Caki2 (cell line): Measurements from ENCODE around the gene ZNF362. TPM values are rescaled to one million over a fixed set of nuclear protein-coding genes. Genes with fewer than 3 reads are reported as not detected.
A peak's percentile ranks its signal among the peaks of the same experiment; 100 is the strongest.

Experiments used
- DNase-seq: peaks from one replicate; pipeline ENCODE4 v3.0.0-alpha.2; 2015; ENCODE audit warnings: low read depth
- in situ Hi-C: cut with HindIII; loops from 2 replicates; pipeline ENCODE4 v1.10.0; 2016; ENCODE audit warnings: low sequenced_read_pairs, low pct_unique_long_range_greater_than_20kb, mixed read lengths
- total RNA-seq: library from RNA; depleted of rRNA; stranded (reverse); fragments of >200 nt; shearing (Covaris generic); gene quantifications from 2 replicates; pipeline ENCODE4 v1.2.3, GENCODE V29; 2014; ENCODE audit warnings: low replicate concordance

The ZNF362 gene
- total RNA-seq, 1 experiment from 2014 or later: 6.0 TPM

DNA sequence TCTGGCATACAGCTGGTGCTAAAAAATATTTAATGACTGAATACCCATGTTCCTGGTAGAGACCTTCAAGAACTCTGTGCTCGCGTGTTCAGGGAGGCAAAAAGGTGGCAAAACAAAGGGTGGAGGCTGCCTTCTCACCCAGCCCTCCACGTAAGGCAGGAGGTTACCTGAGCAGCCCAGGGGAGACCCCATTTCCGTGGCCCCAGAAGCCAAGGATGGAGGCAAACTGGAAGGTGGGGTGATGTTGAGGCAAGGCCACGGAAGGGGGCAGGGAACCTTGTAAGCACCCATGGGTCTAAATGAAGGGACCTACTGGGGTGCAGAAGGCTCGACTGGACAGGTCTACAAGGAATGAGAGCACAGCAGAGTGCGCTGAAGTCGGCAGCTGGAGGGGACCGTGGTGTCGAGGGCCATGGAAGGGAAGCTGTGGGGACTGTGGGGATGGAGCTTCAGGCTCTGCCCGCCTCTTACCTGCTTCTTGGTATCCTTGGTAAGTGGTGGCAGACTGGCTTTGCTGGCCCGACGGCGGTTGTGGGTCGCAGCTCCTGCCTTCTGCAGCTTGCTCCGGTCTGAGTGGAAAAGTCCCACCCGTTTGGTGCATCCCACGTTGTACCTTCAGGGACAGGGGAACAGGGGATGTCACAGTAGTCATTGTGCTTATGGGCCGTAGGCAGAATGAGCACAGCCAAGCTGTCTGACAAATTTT lies 73.5 kb downstream of the ZNF362 start:
- in situ Hi-C loops: no loop called here
- no peak for DNase-seq

DNA sequence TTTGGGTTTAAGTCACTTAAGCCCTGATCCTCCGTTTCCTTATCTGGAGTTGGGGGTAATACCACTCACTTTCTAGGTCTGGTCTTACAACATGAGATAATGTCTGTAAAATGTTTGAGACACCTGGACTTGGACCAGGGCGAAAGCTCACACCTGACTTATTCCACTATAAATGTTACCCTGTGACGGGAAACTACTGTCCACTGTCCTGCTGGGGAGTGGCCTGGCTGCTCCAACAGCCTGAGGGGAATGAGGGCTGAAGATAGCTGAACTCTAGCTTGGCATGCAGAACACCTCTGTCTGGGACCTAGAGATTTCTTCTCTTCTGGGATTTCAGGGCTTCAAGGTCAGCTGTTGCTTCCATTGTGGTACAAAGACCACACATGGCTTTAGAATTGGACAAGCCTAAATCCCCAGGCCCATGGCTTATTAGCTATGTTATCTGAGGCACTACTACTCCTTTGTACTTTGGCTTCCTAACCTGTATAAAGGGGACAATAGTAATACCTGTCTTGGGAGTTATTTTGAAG lies 74.1 kb downstream of the ZNF362 start:
- no peak for DNase-seq
- in situ Hi-C loops: no loop called here

DNA sequence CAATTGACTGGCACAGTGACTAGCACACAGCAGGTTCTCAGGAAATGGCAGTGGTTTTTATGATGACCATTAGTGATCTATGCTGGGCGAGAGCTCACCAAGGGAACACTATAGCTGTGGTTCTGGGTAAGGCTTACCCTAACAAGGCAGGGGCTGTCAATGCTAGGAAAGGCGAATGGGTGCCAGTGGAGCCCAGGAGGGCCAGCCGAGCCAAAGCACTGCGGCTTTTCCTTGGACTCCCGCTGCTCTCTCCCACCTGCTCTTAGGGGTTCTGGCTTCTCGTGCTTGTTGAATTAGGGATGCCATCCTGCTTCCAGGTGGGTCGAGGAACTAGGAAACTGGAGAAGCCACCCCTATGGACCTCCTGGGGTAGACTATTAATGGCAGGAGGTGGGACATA lies 74.6 kb downstream of the ZNF362 start:
- in situ Hi-C loops: no loop called here

DNA sequence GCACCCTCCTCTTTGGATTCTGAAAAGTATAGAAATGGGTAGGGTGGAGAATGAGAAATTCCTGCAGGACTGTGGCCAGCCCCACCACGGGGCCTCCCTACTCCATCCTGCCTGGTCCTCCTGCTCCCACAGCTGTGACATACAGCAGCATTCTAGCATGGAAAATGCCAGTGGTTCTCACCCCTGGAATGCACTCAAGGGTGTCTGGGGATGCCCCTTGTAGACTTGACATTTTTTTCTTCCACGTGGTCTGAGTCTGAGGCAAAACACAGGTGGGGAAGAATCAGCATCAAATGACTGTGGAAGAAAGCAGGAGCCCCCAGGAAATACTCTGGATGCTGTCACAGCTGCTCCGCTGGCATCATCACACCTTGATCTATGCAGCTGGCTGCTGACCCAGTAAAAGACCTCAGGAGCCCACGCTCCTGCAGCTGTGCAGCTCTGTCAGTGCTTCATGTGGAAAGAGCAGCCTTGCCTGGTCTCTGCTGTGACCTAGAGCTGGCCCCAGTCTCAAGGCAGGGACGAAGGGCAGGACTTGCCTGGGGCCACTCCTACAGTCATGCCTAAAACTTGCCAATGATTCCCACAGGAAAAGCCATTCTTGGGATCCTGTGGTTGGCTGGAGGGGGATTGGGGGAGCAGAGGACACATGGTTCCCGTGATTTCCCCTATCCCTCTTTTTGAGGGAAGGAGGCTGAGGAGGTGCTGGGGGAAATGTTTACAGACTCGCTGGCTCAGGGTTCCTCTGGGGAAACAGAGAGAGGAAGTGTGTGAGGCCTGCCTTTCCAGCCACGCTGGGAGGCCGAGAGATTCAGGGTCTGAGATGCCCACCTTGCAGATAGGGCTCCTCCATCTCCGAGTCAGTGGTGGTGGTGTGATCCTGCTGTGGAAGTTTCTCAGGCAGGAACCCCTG lies 75.4 kb downstream of the ZNF362 start:
- DNase-seq: no peak
- in situ Hi-C loops: no loop called here

More for the DNA sequence above, 74.6 kb downstream of the ZNF362 start:
- DNase-seq: no peak

DNA sequence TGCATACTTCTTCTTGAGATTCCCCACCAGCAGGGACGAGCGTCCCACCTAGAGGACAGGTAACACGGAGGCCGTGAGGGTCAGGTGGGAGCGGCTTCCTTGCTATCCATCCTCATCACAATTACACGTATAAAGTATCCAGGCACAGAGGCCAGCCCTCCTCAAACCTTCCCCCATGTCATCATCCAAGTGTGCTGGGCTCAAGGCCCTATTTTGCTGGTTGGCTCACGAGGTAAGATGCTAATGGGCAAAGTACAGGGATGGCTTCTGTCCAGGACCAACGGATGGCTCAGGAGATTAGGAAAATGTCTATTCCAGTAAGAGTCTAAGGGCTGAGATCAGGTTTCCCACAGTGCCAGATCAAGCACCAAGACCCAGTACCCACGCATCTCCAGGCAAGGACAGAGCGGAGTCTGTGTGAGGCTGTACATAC lies 76.1 kb downstream of the ZNF362 start:
- DNase-seq: no peak
- in situ Hi-C loops: no loop called here

DNA sequence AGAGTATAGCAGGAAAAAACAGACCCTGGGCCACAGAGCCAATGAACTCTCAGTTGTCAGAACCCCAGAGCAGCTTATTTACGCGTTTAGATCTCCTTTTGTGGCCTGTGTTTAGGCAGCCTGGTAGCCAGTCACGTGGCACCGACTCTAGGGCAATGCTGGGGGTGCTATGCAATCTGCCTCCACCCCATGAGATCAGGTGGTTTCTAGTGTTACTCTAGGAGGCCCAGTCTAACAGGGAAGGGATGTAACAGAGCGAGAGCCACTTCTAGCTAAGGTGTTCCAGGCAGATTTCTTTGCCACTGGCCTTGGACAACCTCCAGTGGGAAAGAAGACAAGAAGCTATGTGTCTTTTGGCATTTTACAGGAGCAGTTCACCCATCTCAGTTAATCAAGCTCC lies 76.6 kb downstream of the ZNF362 start:
- in situ Hi-C loops: no loop called here
- DNase-seq: no peak

DNA sequence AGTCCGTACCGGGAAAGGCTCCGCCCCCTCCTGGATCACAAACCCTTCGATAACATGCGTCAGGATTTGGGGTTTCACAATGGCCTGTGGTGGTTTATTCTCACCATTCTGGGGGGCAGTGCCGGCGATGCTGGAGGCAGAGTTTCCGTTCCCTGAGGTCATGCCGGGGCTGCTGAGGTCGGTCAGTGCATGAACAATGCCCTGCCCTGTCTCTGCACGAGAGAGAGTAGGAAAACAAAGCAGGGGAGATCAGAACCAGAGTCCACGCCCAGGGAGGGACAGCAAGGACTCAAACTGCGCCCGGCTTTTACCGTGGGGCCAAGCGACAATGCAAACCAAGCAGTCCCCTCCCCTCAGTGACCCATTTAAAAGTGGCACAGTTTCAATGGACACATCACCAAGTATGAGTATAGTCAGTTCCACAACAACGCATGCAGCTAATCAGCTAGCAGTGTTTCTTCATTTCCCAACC lies 77.8 kb downstream of the ZNF362 start:
- in situ Hi-C loops: no loop called here
- DNase-seq: no peak

DNA sequence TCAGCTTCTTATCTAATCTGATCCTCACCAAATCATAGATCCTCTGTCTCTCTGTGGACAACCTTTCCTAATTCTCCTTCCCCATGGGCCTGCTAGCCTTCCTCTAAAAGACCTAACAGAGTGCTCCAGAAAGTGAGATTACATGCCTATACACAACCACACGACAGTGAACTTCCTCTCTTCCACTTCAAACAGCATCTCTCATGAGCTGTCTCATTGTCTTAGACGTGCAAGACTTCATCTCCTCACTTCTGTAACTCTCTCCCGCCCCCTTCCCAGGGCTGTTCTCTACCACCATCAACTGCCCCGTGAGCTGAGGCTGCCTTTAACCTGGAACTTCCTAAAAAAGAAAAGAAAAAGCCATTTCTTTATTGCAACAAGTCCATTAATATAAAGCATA lies 78.7 kb downstream of the ZNF362 start:
- no peak for DNase-seq
- in situ Hi-C loops: no loop called here

DNA sequence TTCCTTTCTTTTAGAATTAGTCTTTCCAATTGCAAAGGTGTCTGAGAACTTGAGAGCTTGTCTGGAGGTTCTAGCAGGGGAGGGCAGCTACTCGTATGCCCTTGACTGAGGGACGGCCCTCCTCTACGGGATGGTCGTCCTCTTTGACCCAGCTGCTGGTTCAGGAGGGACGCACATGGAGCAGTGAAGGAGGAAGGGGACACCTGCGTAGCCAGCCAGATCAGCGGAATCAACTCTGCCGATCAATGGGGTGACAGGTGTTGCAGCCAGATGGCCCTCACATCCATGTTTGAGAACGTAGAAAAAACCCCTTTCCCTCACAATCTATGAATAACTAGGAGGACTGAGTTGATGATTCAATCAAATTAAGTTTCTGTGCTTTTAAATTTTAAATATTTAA lies 80.3 kb downstream of the ZNF362 start:
- in situ Hi-C loops: no loop called here
- DNase-seq: no peak

DNA sequence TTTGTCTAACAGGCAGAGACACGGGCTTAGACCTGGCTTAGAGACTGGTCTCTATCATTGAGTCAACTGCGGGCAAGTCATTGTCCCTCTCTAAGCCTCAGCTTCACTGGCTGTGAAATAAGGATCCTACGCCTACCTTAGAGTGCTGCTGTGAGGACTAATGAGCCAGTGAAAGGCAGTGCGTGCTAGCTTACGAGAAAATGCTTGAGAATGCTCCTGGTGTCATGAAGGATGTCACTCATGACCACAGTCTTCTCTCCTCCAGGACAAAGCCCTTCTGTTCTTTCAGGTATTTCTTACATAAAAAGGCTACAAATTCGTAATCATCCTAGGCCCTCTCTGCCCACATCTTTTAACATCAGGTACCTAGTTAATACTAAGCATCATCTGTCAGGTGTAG lies 81.1 kb downstream of the ZNF362 start:
- in situ Hi-C loops: no loop called here

DNA sequence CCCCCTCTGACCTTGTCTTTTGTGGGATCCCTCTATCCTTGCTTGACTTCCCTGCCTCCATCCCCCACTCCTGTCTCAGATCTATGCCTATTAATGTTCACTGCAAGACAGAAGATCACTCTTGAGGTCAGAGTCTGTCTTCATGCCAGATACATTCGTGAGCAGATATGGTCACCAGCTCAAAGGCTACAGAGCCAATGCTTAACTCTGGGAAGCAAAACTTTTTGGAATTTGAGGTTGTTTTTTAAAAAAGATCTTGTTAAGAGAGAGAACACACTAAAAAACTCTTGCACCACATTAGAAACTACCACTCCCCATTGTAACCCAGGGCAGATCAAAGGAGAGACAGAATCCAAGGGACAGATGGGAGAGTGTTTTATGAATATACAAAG lies 81.8 kb downstream of the ZNF362 start:
- in situ Hi-C loops: no loop called here
- DNase-seq: no peak

More for the DNA sequence above, 81.1 kb downstream of the ZNF362 start:
- DNase-seq: no peak

DNA sequence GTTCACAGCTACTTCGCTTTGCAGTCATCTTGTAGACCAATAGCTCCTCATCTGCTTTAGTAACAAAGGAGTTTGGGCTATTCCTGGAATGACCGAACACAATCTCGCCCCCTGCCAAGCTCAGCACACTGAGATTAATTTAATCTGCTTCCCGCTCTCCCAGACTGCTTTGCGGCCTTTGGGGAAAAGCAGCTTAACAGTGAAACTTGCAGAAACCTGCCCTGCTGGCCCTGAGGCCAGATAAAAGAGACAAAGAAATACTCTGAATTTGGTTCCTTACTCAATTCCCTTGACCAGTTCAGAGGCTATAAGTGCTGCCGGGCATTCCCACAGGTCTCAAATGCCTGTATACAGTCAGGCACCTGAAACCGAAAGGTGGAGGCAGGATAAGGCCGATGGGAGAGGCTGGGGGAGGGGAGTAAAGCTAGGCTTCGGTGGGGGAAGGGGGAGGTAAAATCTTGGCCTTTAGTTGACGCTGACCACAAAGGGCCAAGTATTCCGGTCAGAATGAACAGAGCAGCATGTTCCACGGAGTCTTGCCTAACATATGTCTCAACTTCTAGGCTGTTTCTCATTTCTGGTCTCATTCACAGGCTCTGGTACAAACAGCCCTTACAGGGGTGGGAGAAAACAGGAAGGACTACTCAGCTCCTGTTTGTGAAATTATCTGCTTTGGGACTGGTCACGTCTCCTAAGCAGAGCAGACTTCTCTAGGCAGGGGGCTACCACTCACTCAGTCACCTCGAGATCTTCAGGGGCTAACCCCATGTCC lies 82.3 kb downstream of the ZNF362 start:
- no peak for DNase-seq
- in situ Hi-C loops: no loop called here

DNA sequence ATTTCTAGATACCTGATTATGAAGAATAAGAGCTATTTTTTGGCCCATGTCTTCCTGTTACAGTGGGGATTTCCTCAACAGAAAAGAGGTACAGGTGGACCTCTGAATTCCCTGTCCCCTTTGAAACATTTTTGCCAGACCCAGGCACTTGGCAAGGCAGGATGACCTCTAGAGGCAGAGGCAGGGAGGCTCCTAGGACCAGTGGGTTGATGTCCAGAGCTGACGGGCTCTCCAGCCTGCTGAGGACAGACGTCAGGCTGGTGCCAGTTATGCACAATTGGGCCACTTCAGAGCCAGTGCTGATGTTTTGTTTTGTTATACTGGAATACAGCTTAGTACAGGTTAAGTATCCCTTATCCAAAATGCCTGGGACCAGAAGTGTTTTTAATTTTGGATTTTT lies 83.1 kb downstream of the ZNF362 start:
- DNase-seq: no peak
- in situ Hi-C loops: no loop called here

DNA sequence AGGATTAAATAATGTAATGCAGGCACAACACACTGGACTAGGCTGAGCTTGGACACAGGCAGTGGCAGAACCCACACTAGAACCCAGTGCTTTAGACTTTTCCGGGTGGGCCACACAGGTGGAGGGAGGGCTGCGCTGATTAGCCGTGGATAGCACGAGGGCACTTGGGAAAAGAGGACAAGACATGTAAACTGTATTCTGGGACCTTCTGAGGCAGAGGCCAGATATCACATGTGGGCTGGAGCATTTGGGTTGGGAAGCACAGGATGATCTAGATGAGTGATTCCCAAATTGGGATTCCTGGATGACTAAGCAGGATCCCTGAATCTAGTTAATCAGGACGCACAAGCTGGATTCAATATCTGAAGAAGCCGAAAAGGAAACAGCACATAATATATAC lies 84.9 kb downstream of the ZNF362 start:
- in situ Hi-C loops: no loop called here
- no peak for DNase-seq

DNA sequence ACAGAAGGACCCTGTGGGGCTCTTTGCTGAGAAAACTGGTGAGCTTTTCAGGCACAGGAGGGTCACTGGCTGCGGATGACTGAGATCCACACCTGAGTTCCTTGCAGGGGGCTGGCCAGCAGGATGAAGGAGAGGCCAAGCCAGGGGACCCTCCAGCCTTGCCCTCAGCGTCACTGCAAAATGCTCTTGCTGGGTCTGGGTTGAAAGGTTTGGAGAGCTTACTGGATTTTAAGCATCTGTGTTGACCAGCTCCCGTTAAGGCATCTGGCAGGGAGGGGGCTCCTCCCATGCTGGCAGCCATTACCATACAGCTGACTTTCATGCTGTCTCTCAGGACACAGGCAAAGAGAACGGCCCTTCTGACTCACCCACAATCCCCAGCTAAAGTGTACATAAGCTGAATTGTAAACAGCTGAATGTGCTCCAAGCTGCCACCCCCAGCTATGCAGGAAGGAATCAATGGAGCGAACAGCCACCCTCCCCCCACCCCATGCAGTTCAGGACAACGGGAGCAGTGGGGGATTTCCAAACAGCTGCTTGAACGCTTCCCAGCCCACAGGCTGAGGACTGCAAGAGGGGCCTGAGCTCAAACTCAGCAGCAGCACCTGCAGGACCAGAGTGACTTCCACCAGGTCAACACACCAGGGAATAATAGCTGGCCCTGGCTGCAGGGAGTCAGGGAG lies 85.9 kb downstream of the ZNF362 start:
- DNase-seq: peak; percentile 95
- in situ Hi-C loops: no loop called here

DNA sequence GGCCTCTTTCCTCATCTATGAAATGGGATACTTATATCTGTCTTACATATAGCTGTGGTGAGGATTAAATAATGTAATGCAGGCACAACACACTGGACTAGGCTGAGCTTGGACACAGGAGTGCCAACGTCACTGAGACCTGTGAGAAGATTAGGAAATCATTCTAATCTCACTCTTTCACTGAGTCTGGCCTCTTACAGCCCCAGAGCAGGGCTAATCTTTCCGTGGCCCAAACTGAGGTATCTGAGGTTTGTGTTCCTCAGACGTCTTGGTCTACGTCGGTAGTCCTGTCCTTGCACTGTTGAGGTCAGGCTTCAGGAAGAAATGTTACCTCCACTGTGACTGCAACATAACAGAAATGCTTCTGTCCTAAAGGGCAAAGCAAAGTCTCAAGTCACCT lies 87.2 kb downstream of the ZNF362 start:
- no peak for DNase-seq
- in situ Hi-C loops: no loop called here

DNA sequence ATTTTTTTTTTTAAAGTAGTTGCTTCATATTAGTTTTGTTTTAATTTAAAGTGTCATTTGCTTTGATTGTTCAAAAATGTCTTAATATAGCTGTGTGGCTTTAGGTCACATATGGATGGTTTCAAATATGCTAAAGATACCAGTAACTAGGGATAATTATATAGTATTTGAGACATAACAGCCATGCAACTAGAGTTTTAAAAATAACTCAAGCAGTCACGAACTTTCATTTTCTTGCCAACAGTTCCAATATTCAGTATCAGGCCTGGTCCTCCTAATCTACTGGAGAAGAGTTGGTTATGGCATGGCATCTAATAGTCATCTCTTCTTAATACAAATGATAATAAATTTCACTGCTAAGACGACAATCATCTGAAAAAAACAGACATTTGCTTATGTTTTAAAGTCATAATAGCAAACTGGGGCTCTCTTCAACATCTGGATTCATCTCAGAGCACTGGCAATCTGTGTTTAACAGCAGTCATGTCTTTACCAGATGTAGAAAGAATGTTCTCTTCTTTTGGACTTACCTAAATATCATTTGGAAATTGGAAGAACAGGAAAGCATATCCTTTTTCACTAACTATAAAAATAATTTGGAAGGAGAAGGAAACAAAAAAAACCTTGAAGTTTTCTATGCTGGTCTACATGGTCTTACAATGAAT lies 88.7 kb downstream of the ZNF362 start:
- in situ Hi-C loops: no loop called here
- no peak for DNase-seq

DNA sequence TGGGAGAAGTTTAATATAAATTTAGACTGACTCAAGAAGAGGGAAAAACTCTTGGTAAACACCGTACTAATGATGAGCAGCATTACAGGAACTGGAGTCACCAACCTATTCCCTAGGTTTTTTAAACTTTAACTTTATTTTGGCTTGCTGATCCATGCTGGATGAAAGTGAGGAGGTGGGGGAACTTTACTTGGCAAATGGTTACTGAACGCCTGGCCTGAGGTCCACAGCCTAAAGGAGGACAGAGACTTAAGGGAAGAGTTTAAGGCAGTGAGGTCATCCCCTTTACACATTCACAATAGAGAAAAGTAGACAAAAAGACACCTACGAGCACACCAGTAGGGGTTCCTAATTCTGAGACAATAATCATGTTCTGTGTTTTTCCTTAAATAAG lies 90.2 kb downstream of the ZNF362 start:
- DNase-seq: no peak
- in situ Hi-C loops: no loop called here
